Measurements from ENCODE around the gene CDKL5. TPM values are rescaled to one million over a fixed set of nuclear protein-coding genes. Genes with fewer than 3 reads are reported as not detected.

Gene CDKL5
- total RNA-seq, 2 experiments from 2014 or later, result 0.91 to 1.4 TPM

GRCh38 chrX:18692541-18692940 is 267.1 kb downstream of the CDKL5 start:
- H3K9me3 Mint-ChIP-seq, result no peaks in the 10 kb centered on the region
- no peak overlapping the region for H3K4me3 Mint-ChIP-seq
- CTCF ChIA-PET, result no interaction called here
- DNase-seq, result no peak
- intact Hi-C loops (cut with micrococcal nuclease), result no loop called here
- no peaks in the 10 kb centered on the region for H3K36me3 Mint-ChIP-seq (ENCODE audit: low read depth)
- no peak overlapping the region for H3K27ac Mint-ChIP-seq
- no peaks in the 10 kb centered on the region for H3K27me3 Mint-ChIP-seq (ENCODE audit: low read depth)
- no peaks in the 10 kb centered on the region for H3K4me1 Mint-ChIP-seq (ENCODE audit: low read depth)

GRCh38 chrX:18696653-18697052 is 271.2 kb downstream of the CDKL5 start:
- Mint-ChIP-seq H3K4me3 (no peak overlapping the region), H3K4me1 (ENCODE audit: low read depth) (no peaks in the 10 kb centered on the region), H3K9me3 (no peaks in the 10 kb centered on the region), H3K27ac (no peak overlapping the region), H3K27me3 (ENCODE audit: low read depth) (no peaks in the 10 kb centered on the region), H3K36me3 (ENCODE audit: low read depth) (no peaks in the 10 kb centered on the region)
- CTCF ChIA-PET, result no interaction called here
- DNase-seq, result no peak
- intact Hi-C loops (cut with micrococcal nuclease), result no loop called here

GRCh38 chrX:18698737-18699650 is 273.6 kb downstream of the CDKL5 start:
- Mint-ChIP-seq H3K4me1 (ENCODE audit: low read depth) (no peaks in the 10 kb centered on the region), H3K9me3 (no peaks in the 10 kb centered on the region), H3K27me3 (ENCODE audit: low read depth) (no peaks in the 10 kb centered on the region), H3K4me3 (no peak overlapping the region), H3K27ac (no peak overlapping the region), H3K36me3 (ENCODE audit: low read depth) (no peaks in the 10 kb centered on the region)
- CTCF ChIA-PET, result no interaction called here
- intact Hi-C loops (cut with micrococcal nuclease), result no loop called here
- DNase-seq, result no peak

GRCh38 chrX:18701621-18702361 is 276.4 kb downstream of the CDKL5 start:
- CTCF ChIA-PET, result no interaction called here
- no peaks in the 10 kb centered on the region for H3K27me3 Mint-ChIP-seq (ENCODE audit: low read depth)
- intact Hi-C loops (cut with micrococcal nuclease), result no loop called here
- H3K4me1 Mint-ChIP-seq (ENCODE audit: low read depth), result no peaks in the 10 kb centered on the region
- no peak for DNase-seq
- no peaks in the 10 kb centered on the region for H3K9me3 Mint-ChIP-seq
- no peaks in the 10 kb centered on the region for H3K36me3 Mint-ChIP-seq (ENCODE audit: low read depth)
- H3K4me3 Mint-ChIP-seq, result no peak overlapping the region
- H3K27ac Mint-ChIP-seq, result no peak overlapping the region

GRCh38 chrX:18702362-18703195 is 277.2 kb downstream of the CDKL5 start:
- CTCF ChIA-PET, result no interaction called here
- H3K27me3 Mint-ChIP-seq (ENCODE audit: low read depth), result no peaks in the 10 kb centered on the region
- H3K27ac Mint-ChIP-seq, result no peak overlapping the region
- DNase-seq, result no peak
- no peak overlapping the region for H3K4me3 Mint-ChIP-seq
- H3K9me3 Mint-ChIP-seq, result no peaks in the 10 kb centered on the region
- H3K4me1 Mint-ChIP-seq (ENCODE audit: low read depth), result peaks cover 1% of the 10 kb centered on the region
- no peaks in the 10 kb centered on the region for H3K36me3 Mint-ChIP-seq (ENCODE audit: low read depth)
- intact Hi-C loops (cut with micrococcal nuclease), result no loop called here

Other genes with a start within 250 kb of the CDKL5 start
- gene BEND2, start 204.7 kb upstream of the CDKL5 start, total RNA-seq, result not detected
- 1 to 10 TPM; 4.6 to 5.1 TPM for gene SCML2, start 70.9 kb upstream of the CDKL5 start, total RNA-seq
- not detected for gene RS1, start 246.5 kb downstream of the CDKL5 start, total RNA-seq

Measured in activated naive CD4-positive, alpha-beta T cell treated with anti-CD3 and anti-CD28 coated beads for 36 hours (primary cell).